K562 (cell line): ENCODE results near the gene SRM. TPM values are rescaled to one million over a fixed set of nuclear protein-coding genes. Genes with fewer than 3 reads are reported as not detected.
A peak's percentile ranks its signal among the peaks of the same experiment; 100 is the strongest.

Experiments used
- CBFA2T2 ChIP-seq: fragments of 450-650 bp; conservative IDR thresholded peaks from 2 replicates; pipeline ENCODE4 v1.6.1; 2017; ENCODE audit warnings: mild to moderate bottlenecking
- CBFB ChIP-seq: sonication (generic); formaldehyde crosslinking; IDR thresholded peaks from 2 replicates; pipeline ENCODE4 v1.4.0; 2020; ENCODE audit warnings: mild to moderate bottlenecking, missing genetic modification reagents
- COPS2 ChIP-seq: fragments of 450-650 bp; conservative IDR thresholded peaks from 2 replicates; pipeline ENCODE4 v1.6.1; 2016; ENCODE audit warnings: mild to moderate bottlenecking, moderate library complexity
- DDX20 ChIP-seq: fragments of 450-650 bp; IDR thresholded peaks from 2 replicates; pipeline ENCODE4 v1.6.1; 2016; ENCODE audit warnings: missing genetic modification characterization, low read depth, mild to moderate bottlenecking, missing compliant biosample characterization, moderate library complexity
- E2F3 ChIP-seq: fragments of 250-450 bp; sonication (Bioruptor Pico); IDR thresholded peaks from 2 replicates; pipeline ENCODE4 v1.4.0; 2020; ENCODE audit warnings: mild to moderate bottlenecking
- HMG20A ChIP-seq: fragments of 450-650 bp; formaldehyde crosslinking; conservative IDR thresholded peaks from 2 replicates; pipeline ENCODE4 v1.4.0; 2020; ENCODE audit warnings: mild to moderate bottlenecking, mixed read lengths
- HNRNPLL ChIP-seq: fragments of 200-400 bp; formaldehyde crosslinking; IDR thresholded peaks from 2 replicates; pipeline ENCODE4 v1.6.1; 2017; ENCODE audit warnings: low read length, low read depth, mild to moderate bottlenecking; ENCODE audit not compliant: poor library complexity, severe bottlenecking
- ILF3 ChIP-seq: fragments of 450-650 bp; IDR thresholded peaks from 2 replicates; pipeline ENCODE4 v1.6.1; 2018; ENCODE audit warnings: antibody characterized with exemption, mild to moderate bottlenecking, moderate library complexity, borderline replicate concordance
- KDM4B ChIP-seq, 2 experiments: fragments of 450-650 bp in 1 of 2; sonication (generic) in 1 of 2; IDR thresholded peaks; 2 replicates each; pipeline ENCODE4 v1.6.1; 2016 to 2017; ENCODE audit warnings: borderline replicate concordance in 2 of 2, antibody characterized with exemption in 1 of 2, low read depth in 1 of 2, mild to moderate bottlenecking in 1 of 2
- KDM5B ChIP-seq: fragments of 200-600 bp; sonication (generic); IDR thresholded peaks from 2 replicates; pipeline ENCODE4 v1.6.1; 2012; ENCODE audit warnings: low read depth, mild to moderate bottlenecking, moderate library complexity, low read length, control low read depth, inconsistent platforms; ENCODE audit not compliant: insufficient replicate concordance
- LCOR ChIP-seq: sonication (generic); formaldehyde crosslinking; IDR thresholded peaks from 2 replicates; pipeline ENCODE4 v1.8.0; 2022; ENCODE audit warnings: mild to moderate bottlenecking, missing genetic modification reagents
- NONO ChIP-seq, 2 experiments: fragments of 200-400 bp in 1 of 2; fragments of 450-650 bp in 1 of 2; formaldehyde crosslinking in 1 of 2; IDR thresholded peaks; 2 replicates each; pipeline ENCODE4 v1.6.1; 2017; ENCODE audit warnings: low read depth in 2 of 2, mild to moderate bottlenecking in 2 of 2, moderate library complexity in 2 of 2, low read length in 1 of 2
- PURB ChIP-seq: sonication (generic); formaldehyde crosslinking; IDR thresholded peaks from 2 replicates; pipeline ENCODE4 v1.9.0; 2021; ENCODE audit warnings: low read depth, mild to moderate bottlenecking, missing genetic modification reagents
- RBM34 ChIP-seq: fragments of 200-400 bp; formaldehyde crosslinking; IDR thresholded peaks from 2 replicates; pipeline ENCODE4 v1.6.1; 2018; ENCODE audit warnings: low read length, borderline replicate concordance; ENCODE audit not compliant: insufficient read depth
- RUNX1 ChIP-seq: sonication (generic); IDR thresholded peaks from 2 replicates; pipeline ENCODE4 v1.6.1; 2016; ENCODE audit warnings: antibody characterized with exemption, low read depth
- SMAD4 ChIP-seq: fragments of 250-450 bp; sonication (Bioruptor Pico); conservative IDR thresholded peaks from 2 replicates; pipeline ENCODE4 v1.8.0; 2021; ENCODE audit warnings: inconsistent platforms, mild to moderate bottlenecking, moderate library complexity
- STAT6 ChIP-seq: sonication (generic); formaldehyde crosslinking; IDR thresholded peaks from 2 replicates; pipeline ENCODE4 v1.8.1; 2023; ENCODE audit warnings: mild to moderate bottlenecking, missing genetic modification reagents
- TRIM24 ChIP-seq, 2 experiments: fragments of 450-650 bp; IDR thresholded peaks; 2 replicates each; pipeline ENCODE4 v1.6.1; 2016
- ZNF124 ChIP-seq: sonication (generic); formaldehyde crosslinking; IDR thresholded peaks from 2 replicates; pipeline ENCODE4 v1.8.1; 2022; ENCODE audit warnings: missing genetic modification reagents
- ZNF184 ChIP-seq: sonication (generic); formaldehyde crosslinking; IDR thresholded peaks from 2 replicates; pipeline ENCODE4 v1.5.0; 2020; ENCODE audit warnings: missing genetic modification reagents
- ZNF253 ChIP-seq: fragments of 250-450 bp; sonication (Bioruptor Pico); conservative IDR thresholded peaks from 2 replicates; pipeline ENCODE4 v1.6.1; 2021; ENCODE audit warnings: mild to moderate bottlenecking
- ZSCAN29 ChIP-seq: fragments of 450-650 bp; IDR thresholded peaks from 2 replicates; pipeline ENCODE4 v1.6.1; 2017
- polyA plus RNA-seq, 8 experiments: library from polyadenylated mRNA; depleted of rRNA in 4 of 8; stranded (reverse) in 5 of 8; unstranded in 3 of 8; fragments of >200 nt; fragmentation: Nextera tagmentation in 2 of 8; fragmentation: Illumina TruSeq in 1 of 8; extraction: Ambion mirVana in 2 of 8; extraction: Trizol in 1 of 8; gene quantifications; 2 replicates each; pipeline versions ENCODE4 v1.2.1 to v1.2.3, GENCODE V29; 2011 to 2014; ENCODE audit warnings: inconsistent platforms in 1 of 8, missing spikeins in 1 of 8
- total RNA-seq, 7 experiments: library from RNA; depleted of rRNA in 6 of 7; stranded (reverse); fragments of >200 nt in 6 of 7; fragmentation: Illumina TruSeq in 2 of 7; extraction: Trizol in 2 of 7; gene quantifications; 2 replicates each; pipeline versions ENCODE4 v1.2.1 to v1.2.3, GENCODE V29; 2011 to 2021; ENCODE audit warnings: low replicate concordance in 1 of 7
- TF ChIP-seq, protein P1 (sequence below): fragments of 250-450 bp; sonication (Bioruptor Pico); IDR thresholded peaks from 2 replicates; pipeline ENCODE4 v1.5.0; 2021; ENCODE audit warnings: mild to moderate bottlenecking, borderline replicate concordance
- TF ChIP-seq, protein P2 (sequence below): fragments of 250-450 bp; sonication (Bioruptor Pico); IDR thresholded peaks from 2 replicates; pipeline ENCODE4 v1.6.1; 2021; ENCODE audit warnings: mild to moderate bottlenecking

Gene SRM
- total and polyA plus RNA-seq, 9 of the 15 experiments (the other 6 are each of a cell fraction or from before 2014, with no cell fraction given), result 23.9 to 373 (median 82.5) TPM

DNA sequence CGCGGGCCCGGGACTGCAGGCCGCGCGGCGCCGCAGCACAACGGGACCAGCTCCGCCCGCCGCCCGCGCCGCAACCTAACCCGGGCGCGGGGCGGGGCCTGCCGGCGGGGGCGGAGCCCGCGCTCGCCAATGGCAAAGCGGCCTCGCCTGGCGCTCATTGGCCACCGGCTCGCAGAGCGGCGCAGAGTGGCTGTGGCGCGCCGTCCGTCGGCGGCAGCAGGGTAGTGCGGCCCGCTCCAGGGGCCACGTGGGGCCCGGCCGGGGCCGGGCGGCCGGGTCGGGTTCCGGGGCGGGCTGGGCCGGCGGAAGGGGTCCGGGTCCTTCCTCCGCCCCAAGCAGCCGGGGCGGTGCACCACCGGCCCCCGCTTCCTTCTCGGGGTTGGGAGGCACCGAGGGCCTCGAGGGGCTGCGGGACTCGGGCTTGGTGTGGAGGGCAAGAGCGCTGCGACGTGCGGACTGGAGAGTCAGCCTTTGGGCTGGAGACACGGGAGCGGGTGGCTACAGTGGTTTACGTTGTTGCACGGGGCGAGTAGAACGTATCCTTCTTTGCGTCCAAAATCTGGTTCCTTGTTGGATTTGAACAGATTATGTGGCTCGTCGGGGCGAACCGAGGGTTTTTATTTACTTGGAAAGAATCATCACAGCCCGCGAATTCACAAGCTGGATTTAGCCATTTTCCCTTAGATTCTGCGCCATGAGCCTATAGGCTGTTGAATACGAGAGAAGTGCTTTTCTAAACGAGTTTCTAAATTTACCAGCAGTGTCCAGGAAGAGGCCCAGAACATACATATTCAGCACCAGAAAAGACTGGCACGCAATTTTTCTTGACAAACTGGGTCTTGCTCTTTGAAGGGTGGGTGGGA is at the start of gene SRM (continued):
- TF ChIP-seq CBFB (CRISPR knock-in tag) (no peak), LCOR (CRISPR knock-in tag) (no peak), PURB (CRISPR knock-in tag) (no peak), SMAD4 (CRISPR knock-in tag) (peak; percentile 64), ZSCAN29 (no peak), DDX20 (tag) (no peak), COPS2 (no peak), CBFA2T2 (no peak), RBM34 (no peak), ILF3 (peak; percentile 66; the same call in 1 of the 2 replicates), ZNF184 (CRISPR knock-in tag) (no peak), E2F3 (no peak; the same call in 1 of the 2 replicates), ZNF253 (no peak), KDM5B (peak; percentile 89), NONO (IDR thresholded peaks at IDR 0.05; ENCODE audit: low read depth in 2 of 2, low read length in 1 of 2) (peak in 1 of 2 experiments; percentile 84; a peak in 3 of 4 replicates), KDM4B (IDR thresholded peaks at IDR 0.05; ENCODE audit: borderline replicate concordance in 2 of 2, low read depth in 1 of 2) (no peak), STAT6 (CRISPR knock-in tag) (no peak), TRIM24 (IDR thresholded peaks at IDR 0.05) (peak in 1 of 2 experiments; percentile 16; a peak in 1 of 4 replicates), HMG20A (CRISPR knock-in tag) (no peak), ZNF124 (CRISPR knock-in tag) (no peak), HNRNPLL (peak; percentile 88), RUNX1 (no peak)
- TF ChIP-seq, protein P1, sequence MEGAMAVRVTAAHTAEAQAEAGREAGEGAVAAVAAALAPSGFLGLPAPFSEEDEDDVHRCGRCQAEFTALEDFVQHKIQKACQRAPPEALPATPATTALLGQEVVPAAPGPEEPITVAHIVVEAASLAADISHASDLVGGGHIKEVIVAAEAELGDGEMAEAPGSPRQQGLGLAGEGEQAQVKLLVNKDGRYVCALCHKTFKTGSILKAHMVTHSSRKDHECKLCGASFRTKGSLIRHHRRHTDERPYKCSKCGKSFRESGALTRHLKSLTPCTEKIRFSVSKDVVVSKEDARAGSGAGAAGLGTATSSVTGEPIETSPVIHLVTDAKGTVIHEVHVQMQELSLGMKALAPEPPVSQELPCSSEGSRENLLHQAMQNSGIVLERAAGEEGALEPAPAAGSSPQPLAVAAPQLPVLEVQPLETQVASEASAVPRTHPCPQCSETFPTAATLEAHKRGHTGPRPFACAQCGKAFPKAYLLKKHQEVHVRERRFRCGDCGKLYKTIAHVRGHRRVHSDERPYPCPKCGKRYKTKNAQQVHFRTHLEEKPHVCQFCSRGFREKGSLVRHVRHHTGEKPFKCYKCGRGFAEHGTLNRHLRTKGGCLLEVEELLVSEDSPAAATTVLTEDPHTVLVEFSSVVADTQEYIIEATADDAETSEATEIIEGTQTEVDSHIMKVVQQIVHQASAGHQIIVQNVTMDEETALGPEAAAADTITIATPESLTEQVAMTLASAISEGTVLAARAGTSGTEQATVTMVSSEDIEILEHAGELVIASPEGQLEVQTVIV (CRISPR knock-in tag), result no peak
- TF ChIP-seq, protein P2, sequence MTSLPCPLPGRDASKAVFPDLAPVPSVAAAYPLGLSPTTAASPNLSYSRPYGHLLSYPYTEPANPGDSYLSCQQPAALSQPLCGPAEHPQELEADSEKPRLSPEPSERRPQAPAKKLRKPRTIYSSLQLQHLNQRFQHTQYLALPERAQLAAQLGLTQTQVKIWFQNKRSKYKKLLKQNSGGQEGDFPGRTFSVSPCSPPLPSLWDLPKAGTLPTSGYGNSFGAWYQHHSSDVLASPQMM (CRISPR knock-in tag), result no peak
